HCT116 (cell line): ENCODE measurements around the gene PRKD2. TPM values are rescaled to one million over a fixed set of nuclear protein-coding genes. Genes with fewer than 3 reads are reported as not detected.

Experiments used
- ATAC-seq: fragments of 200-7000 bp; cut with Tn5 transposase; 2 replicates; pipeline ENCODE4 v1.9.1; 2020; ENCODE audit warnings: mild to moderate bottlenecking, moderate library complexity
- BruUV-seq: library from RNA; stranded (reverse); fragments of 400-500 nt; replicated peaks from 2 replicates; lab custom pipeline; 2021; lab: Mats Ljungman, UMichigan
- CTCF ChIA-PET: fragments of 300-600 bp; sonication (Branson Sonifier 250); formaldehyde crosslinking; loops from one replicate; lab custom pipeline; 2021; ENCODE audit warnings: antibody characterized with exemption; lab: Charles Lee
- POLR2A ChIA-PET: fragments of 300-600, 350-600 bp; sonication (Branson Sonifier 250); formaldehyde crosslinking; loops from one replicate; lab custom pipeline; 2021; ENCODE audit warnings: antibody characterized with exemption; lab: Charles Lee
- RAD21 ChIA-PET, 2 experiments: fragments of 300-600 bp; sonication (Branson Sonifier 250); formaldehyde crosslinking; loops; one replicate each; lab custom pipeline; 2023; ENCODE audit warnings: low total read pairs in 2 of 2; ENCODE audit not compliant: uncharacterized antibody in 2 of 2, unreplicated experiment in 2 of 2, low non-redundant PET in 1 of 2; lab: Charles Lee
- DNase-seq: peaks from one replicate; pipeline ENCODE4 v3.0.0-alpha.2; 2010; ENCODE audit warnings: low read depth, low spot score
- H2AFZ ChIP-seq: fragments of 200-600 bp; shearing (Covaris generic), sonication (generic); 2 replicates; pipeline ENCODE4 v1.6.1; 2017; ENCODE audit warnings: low read depth, mixed run types, mixed read lengths, antibody characterized with exemption, low read length; ENCODE audit not compliant: poor library complexity, severe bottlenecking
- H3K27ac ChIP-seq: 2 replicates; pipeline ENCODE4 v1.5.1; 2012; ENCODE audit warnings: low read depth, low read length
- H3K27me3 ChIP-seq: fragments of 200-600 bp; sonication (generic); 2 replicates; pipeline ENCODE4 v1.6.1; 2016; ENCODE audit warnings: mixed run types, low read length, mixed read lengths; ENCODE audit not compliant: insufficient read depth
- H3K36me3 ChIP-seq, 2 experiments: fragments of 200-500 bp in 1 of 2; fragments of 200-600 bp in 1 of 2; sonication (Bioruptor generic) in 1 of 2; sonication (generic) in 1 of 2; 2 replicates each; pipeline versions ENCODE4 v1.5.1 to v1.6.1; 2014 to 2016; ENCODE audit warnings: low read length in 2 of 2, inconsistent platforms in 1 of 2, mixed read lengths in 1 of 2, mixed run types in 1 of 2; ENCODE audit not compliant: insufficient read depth in 2 of 2, control insufficient read depth in 1 of 2
- H3K4me1 ChIP-seq, 2 experiments: fragments of 200-600 bp in 1 of 2; sonication (generic) in 1 of 2; 2 replicates each; pipeline versions ENCODE4 v1.5.1 to v1.6.1; 2012 to 2017; ENCODE audit warnings: low read length in 2 of 2, inconsistent platforms in 1 of 2, mild to moderate bottlenecking in 1 of 2, mixed read lengths in 1 of 2, mixed run types in 1 of 2, moderate library complexity in 1 of 2; ENCODE audit not compliant: insufficient read depth in 2 of 2, control insufficient read depth in 1 of 2
- H3K4me2 ChIP-seq: fragments of 200-600 bp; sonication (generic); 2 replicates; pipeline ENCODE4 v1.6.1; 2017; ENCODE audit warnings: mixed run types, low read length, mixed read lengths
- H3K4me3 ChIP-seq, 2 experiments: fragments of 200-600 bp in 1 of 2; sonication (generic) in 1 of 2; replicated peaks in 1 of 2; 2 replicates each; pipeline ENCODE4 v1.5.1; 2011 to 2016; ENCODE audit warnings: low read length in 2 of 2, control low read depth in 1 of 2, low read depth in 1 of 2, mild to moderate bottlenecking in 1 of 2, mixed read lengths in 1 of 2, mixed run types in 1 of 2
- H3K79me2 ChIP-seq: fragments of 200-600 bp; sonication (generic); 2 replicates; pipeline ENCODE4 v1.6.1; 2017; ENCODE audit warnings: mild to moderate bottlenecking, mixed run types, low read length, moderate library complexity, mixed read lengths; ENCODE audit not compliant: insufficient read depth
- H3K9ac ChIP-seq: fragments of 200-600 bp; sonication (generic); 2 replicates; pipeline ENCODE4 v1.6.1; 2016; ENCODE audit warnings: low read length, mixed read lengths
- H3K9me2 ChIP-seq: fragments of 200-600 bp; sonication (generic), shearing (Covaris generic); 2 replicates; pipeline ENCODE4 v1.6.1; 2017; ENCODE audit warnings: mixed run types, mild to moderate bottlenecking, moderate library complexity; ENCODE audit not compliant: insufficient read depth
- H3K9me3 ChIP-seq, 2 experiments: fragments of 200-500 bp in 1 of 2; fragments of 200-600 bp in 1 of 2; sonication (Bioruptor generic) in 1 of 2; sonication (generic) in 1 of 2; 2 replicates each; pipeline ENCODE4 v1.6.1; 2014 to 2017; ENCODE audit warnings: low read length in 2 of 2, mixed read lengths in 2 of 2, inconsistent platforms in 1 of 2, low read depth in 1 of 2, mild to moderate bottlenecking in 1 of 2, mixed run types in 1 of 2, moderate library complexity in 1 of 2; ENCODE audit not compliant: control insufficient read depth in 1 of 2, insufficient read depth in 1 of 2
- H4K20me1 ChIP-seq: fragments of 200-600 bp; sonication (generic), shearing (Covaris generic); 2 replicates; pipeline ENCODE4 v1.6.1; 2017; ENCODE audit warnings: mixed run types, mild to moderate bottlenecking, moderate library complexity; ENCODE audit not compliant: insufficient read depth
- CBX3 ChIP-seq: IDR thresholded peaks from 2 replicates; pipeline ENCODE4 v1.6.1; 2012; ENCODE audit warnings: low read depth
- CEBPB ChIP-seq: IDR thresholded peaks from 2 replicates; pipeline ENCODE4 v1.6.1; 2012; ENCODE audit warnings: low read depth
- CTCF ChIP-seq, 3 experiments: fragments of 200-600 bp in 1 of 3; sonication (generic) in 1 of 3; IDR thresholded peaks in 2 of 3; conservative IDR thresholded peaks in 1 of 3; 2 replicates each; pipeline ENCODE4 v1.5.1; 2012 to 2017; ENCODE audit warnings: low read depth in 2 of 3, low read length in 2 of 3, antibody characterized with exemption in 1 of 3, borderline replicate concordance in 1 of 3, control low read depth in 1 of 3, mild to moderate bottlenecking in 1 of 3, mixed read lengths in 1 of 3, mixed run types in 1 of 3, moderate library complexity in 1 of 3; ENCODE audit not compliant: insufficient read depth in 1 of 3
- EGR1 ChIP-seq: IDR thresholded peaks from 2 replicates; pipeline ENCODE4 v1.6.1; 2012; ENCODE audit warnings: low read depth
- ELF1 ChIP-seq: IDR thresholded peaks from 2 replicates; pipeline ENCODE4 v1.6.1; 2012; ENCODE audit warnings: low read depth, borderline replicate concordance
- EZH2 ChIP-seq: fragments of 200-600 bp; sonication (generic); IDR thresholded peaks from 2 replicates; pipeline ENCODE4 v1.6.1; 2017; ENCODE audit warnings: antibody characterized with exemption, mixed run types
- EZH2phosphoT487 ChIP-seq: fragments of 200-600 bp; IDR thresholded peaks from 2 replicates; pipeline ENCODE4 v1.6.1; 2018; ENCODE audit warnings: antibody characterized with exemption, borderline replicate concordance
- FOSL1 ChIP-seq: IDR thresholded peaks from 2 replicates; pipeline ENCODE4 v1.6.1; 2012; ENCODE audit warnings: low read depth
- JUND ChIP-seq: IDR thresholded peaks from 2 replicates; pipeline ENCODE4 v1.6.1; 2012
- POLR2A ChIP-seq: IDR thresholded peaks from 2 replicates; pipeline ENCODE4 v1.7.0; 2011; ENCODE audit warnings: borderline replicate concordance; ENCODE audit not compliant: insufficient read depth, insufficient read length; ENCODE audit errors: extremely low read depth
- POLR2AphosphoS5 ChIP-seq: IDR thresholded peaks from 2 replicates; pipeline ENCODE4 v1.6.1; 2011; ENCODE audit warnings: mild to moderate bottlenecking, low read depth, low read length, moderate library complexity
- RAD21 ChIP-seq: IDR thresholded peaks from 2 replicates; pipeline ENCODE4 v1.6.1; 2012; ENCODE audit warnings: low read depth, mild to moderate bottlenecking
- REST ChIP-seq: IDR thresholded peaks from 2 replicates; pipeline ENCODE4 v1.6.1; 2012; ENCODE audit warnings: low read depth
- SIN3A ChIP-seq: IDR thresholded peaks from 2 replicates; pipeline ENCODE4 v1.6.1; 2012; ENCODE audit warnings: low read depth
- TCF7L2 ChIP-seq: IDR thresholded peaks from 2 replicates; pipeline ENCODE4 v1.7.0; 2011; ENCODE audit warnings: borderline replicate concordance, inconsistent platforms; ENCODE audit not compliant: insufficient read depth, insufficient read length; ENCODE audit errors: extremely low read depth
- YY1 ChIP-seq: IDR thresholded peaks from 2 replicates; pipeline ENCODE4 v1.6.1; 2011; ENCODE audit warnings: low read length, low read depth, moderate library complexity, mild to moderate bottlenecking; ENCODE audit not compliant: insufficient replicate concordance; ENCODE audit errors: extremely low read depth
- ZBTB33 ChIP-seq: IDR thresholded peaks from 2 replicates; pipeline ENCODE4 v1.6.1; 2011; ENCODE audit warnings: mild to moderate bottlenecking, low read length, moderate library complexity; ENCODE audit not compliant: insufficient replicate concordance; ENCODE audit errors: extremely low read depth
- ZFX ChIP-seq: fragments of 450-650 bp; IDR thresholded peaks from 2 replicates; pipeline ENCODE4 v1.6.1; 2017
- ZNF274 ChIP-seq: fragments of 200-500 bp; sonication (Bioruptor generic); IDR thresholded peaks from 2 replicates; pipeline ENCODE4 v1.6.1; 2014; ENCODE audit warnings: mild to moderate bottlenecking, low read depth, low read length, inconsistent platforms
- intact Hi-C: fragments of 100-400 bp; cut with micrococcal nuclease; formaldehyde crosslinking; loops from 2 replicates; pipeline ENCODE4 v1.10.0; 2022
- total RNA-seq: library from RNA; stranded (reverse); gene quantifications from one replicate; pipeline ENCODE4 v1.2.1, GENCODE V29; 2021; ENCODE audit not compliant: unreplicated experiment

The PRKD2 gene
- total RNA-seq, 1 experiment from 2014 or later: 73.5 TPM

GRCh38 chr19:46730595-46730994 lies 13.7 kb upstream of the PRKD2 start:
- Histone ChIP-seq H3K79me2 (peaks cover 88% of the 10 kb centered on the region), H3K9ac (no peak overlapping the region), H3K4me3 (no peak overlapping the region), H3K36me3 (peaks cover 53 to 58% of the 10 kb centered on the region in 2 experiments), H4K20me1 (peaks cover 9% of the 10 kb centered on the region; the same call in 1 of the 2 replicates), H3K27ac (peak overlapping the region; percentile 28; the same call in 1 of the 2 replicates), H3K9me2 (no peaks in the 10 kb centered on the region), H3K9me3 (no peaks in the 10 kb centered on the region), H3K4me2 (no peak overlapping the region), H3K27me3 (no peaks in the 10 kb centered on the region), H3K4me1 (peaks cover 0 to 16% of the 10 kb centered on the region in 2 experiments; a peak in 2 of 4 replicates), H2AFZ (no peak overlapping the region)
- DNase-seq: no peak
- CTCF ChIA-PET: interaction anchor here (1.0 to 1.3 kb wide), 3 partner anchors 13 to 69 kb away, joined by 3 to 4 read pairs (median 4); partner anchors contain the start of gene DACT3
- no peak for ATAC-seq
- RAD21 ChIA-PET: no interaction called here
- intact Hi-C loops: no loop called here
- TF ChIP-seq ZBTB33 (no peak), CBX3 (no peak), REST (no peak), EGR1 (no peak), ELF1 (no peak), TCF7L2 (no peak), CTCF (IDR thresholded peaks at IDR 0.05 in 2 of 3, conservative IDR thresholded peaks at IDR 0.05 in 1 of 3; ENCODE audit: borderline replicate concordance in 1 of 3, insufficient read depth in 1 of 3, low read depth in 2 of 3, low read length in 2 of 3) (no peak), POLR2AphosphoS5 (no peak), ZFX (no peak), EZH2 (no peak), CEBPB (no peak), SIN3A (no peak), YY1 (no peak), EZH2phosphoT487 (no peak), FOSL1 (no peak), JUND (no peak), POLR2A (no peak), RAD21 (no peak), ZNF274 (no peak)
- POLR2A ChIA-PET: no interaction called here
- no TSS peak for BruUV-seq
